HG03520 (cell line): ENCODE measurements around the gene XPNPEP1.

Experiments
- ATAC-seq: cut with Tn5 transposase; IDR thresholded peaks from one replicate; pipeline ENCODE4 v1.9.1; 2021; ENCODE audit warnings: mild to moderate bottlenecking, moderate library complexity; ENCODE audit not compliant: unreplicated experiment

XPNPEP1 gene

DNA sequence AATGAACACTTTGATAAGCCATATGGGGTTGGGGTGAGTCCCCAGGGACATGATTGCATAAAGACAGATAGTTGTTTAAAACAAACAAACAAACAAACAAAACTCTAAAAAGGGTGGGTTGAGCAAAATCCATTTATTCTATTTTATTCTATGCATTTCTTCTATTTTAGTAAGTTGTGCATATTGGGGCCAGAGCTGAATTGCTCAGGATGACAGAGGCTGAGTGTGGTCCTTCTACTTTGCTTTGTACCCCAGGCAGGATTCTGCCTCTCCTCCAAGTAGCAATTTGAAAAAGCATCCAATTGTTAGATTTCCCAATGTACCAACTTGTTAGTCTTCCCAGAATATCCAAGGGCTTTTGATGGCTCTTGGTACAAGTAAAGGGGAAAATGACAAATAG lies 29.2 kb upstream of the XPNPEP1 start:
- no peak for ATAC-seq

DNA sequence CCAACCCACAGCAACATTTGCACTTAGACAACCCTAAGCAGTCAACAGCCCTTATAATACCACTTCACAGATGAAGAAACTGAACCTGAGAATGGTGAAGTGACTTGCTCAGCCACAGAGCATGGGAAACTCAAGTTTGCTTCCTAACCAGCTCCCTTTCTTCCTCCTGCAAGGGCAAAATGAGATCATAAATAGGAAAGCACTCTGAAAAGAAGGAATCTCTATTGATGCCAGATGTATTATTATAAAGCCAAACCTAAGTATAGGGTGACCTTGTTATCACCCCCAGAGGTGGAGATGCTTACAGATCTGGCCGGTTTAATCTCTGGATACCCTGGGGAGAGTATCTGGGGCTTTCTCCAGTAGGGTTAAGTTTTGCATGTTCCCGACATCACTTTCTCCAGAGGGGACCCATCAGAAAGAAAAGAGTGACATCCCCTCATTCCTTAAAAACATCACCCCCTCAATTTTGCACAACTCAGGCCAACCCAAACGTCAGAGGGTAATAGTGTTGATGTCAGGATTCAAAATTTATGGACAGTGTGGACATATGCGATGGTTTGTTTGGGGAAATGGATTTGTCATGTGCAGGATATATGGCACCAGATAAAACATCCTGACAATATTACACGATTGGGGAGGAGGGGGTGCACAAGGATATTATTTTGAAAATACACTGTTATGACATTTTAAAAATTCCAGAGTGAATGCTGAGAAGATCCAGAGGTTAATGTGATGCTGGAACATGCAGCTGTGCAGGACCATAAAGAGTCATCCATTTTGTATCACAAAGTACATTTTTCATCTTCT lies 24.0 kb upstream of the XPNPEP1 start:
- no peak for ATAC-seq

DNA sequence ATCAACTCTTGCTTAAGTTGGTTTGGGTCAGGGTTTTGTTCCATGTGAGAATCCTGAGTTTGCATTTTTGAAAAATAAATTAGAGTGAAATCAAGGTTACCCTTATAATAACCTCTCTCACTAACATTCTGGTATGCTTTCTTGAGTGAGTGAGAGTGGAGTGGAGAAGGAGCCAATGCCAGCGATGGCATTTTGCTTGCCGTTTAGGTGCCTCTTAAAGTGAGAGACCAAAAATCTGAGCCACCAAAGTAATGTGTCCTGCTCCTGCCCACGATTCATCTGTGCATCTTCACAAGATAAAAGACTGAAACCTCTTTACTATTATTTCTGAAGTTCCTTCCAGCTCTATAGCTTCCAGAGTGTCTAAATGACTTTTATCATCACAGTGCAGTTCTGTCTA lies 23.4 kb upstream of the XPNPEP1 start:
- ATAC-seq = no peak

DNA sequence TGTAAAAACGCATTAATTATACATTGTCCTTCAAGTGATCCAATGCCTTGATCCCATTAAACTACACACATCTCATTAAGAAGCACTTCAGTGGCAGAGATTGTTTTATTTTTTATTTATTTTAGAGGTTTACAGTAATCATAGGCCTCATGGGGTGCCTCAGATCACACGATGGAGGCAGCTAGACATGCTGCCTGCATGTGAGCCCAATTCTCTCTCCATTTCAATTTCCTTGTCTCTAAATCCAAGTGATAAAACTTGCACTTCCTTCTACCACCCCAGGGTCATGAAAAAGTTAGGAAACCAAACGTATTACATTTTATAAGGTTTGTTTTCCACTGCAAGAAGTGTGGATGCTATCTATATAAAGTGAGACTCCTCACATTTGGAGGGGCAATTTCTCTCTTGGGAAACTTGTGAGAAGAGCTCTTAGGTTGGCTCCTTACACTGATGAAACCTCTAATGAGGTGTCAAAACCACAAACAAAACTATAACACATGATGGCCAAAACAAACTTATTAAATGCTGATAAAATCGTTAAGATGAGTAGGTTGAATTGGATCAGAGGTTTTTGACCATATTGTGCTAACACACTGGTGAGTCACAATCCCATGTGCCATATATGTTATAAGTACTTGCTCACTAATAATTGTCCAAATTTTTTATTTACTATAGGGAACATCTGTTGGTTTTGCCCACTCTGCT lies 22.3 kb upstream of the XPNPEP1 start:
- ATAC-seq = no peak

DNA sequence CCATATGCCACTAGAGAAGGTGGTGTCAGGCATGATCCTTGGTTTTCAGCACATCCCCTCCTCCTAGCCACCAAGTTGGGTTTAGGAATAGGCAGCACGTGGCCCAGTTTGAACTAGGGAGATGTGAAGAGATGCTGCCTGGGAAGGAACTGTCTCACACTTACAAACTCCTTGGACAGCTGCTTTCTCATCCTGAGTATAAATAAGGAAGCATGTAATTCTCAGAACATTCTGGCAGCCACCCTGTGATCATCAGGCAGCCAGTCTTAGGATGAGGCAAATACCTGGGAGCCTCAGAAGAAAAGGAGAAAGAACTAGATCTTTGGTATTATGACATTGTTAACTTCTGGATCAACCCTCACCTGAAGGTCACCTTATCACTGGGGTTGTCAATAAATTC lies 21.3 kb upstream of the XPNPEP1 start:
- no peak for ATAC-seq

DNA sequence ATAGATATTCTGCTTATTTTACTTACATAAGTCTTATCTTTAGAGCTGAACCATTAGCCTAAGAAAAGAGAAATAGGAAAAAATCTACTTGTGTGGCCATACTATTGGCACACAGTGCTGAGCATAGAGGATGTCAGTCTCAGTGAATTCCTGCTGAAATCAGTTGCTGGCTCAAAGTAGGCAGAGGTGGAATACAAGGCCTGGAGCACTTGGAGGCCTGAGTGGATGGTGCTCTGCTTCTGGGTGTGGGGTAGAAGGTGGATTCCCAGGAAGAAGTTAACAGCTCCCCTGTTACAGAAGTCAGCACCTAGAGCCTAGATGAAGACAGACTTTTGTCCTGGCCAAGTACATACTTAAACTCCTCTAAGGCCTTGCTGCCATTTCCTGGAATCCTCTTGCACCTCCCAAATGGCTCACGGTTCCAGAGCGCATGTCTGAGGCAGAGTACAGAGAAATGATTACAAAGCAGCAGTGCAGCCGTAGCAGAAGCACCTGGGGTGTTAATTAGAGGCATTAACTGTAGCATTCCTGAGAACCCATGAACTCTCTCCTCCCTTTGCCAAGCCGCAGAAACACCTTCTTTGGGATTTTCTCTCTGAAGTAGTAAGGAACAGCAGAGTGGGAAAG lies 18.0 kb upstream of the XPNPEP1 start:
- ATAC-seq = no peak

DNA sequence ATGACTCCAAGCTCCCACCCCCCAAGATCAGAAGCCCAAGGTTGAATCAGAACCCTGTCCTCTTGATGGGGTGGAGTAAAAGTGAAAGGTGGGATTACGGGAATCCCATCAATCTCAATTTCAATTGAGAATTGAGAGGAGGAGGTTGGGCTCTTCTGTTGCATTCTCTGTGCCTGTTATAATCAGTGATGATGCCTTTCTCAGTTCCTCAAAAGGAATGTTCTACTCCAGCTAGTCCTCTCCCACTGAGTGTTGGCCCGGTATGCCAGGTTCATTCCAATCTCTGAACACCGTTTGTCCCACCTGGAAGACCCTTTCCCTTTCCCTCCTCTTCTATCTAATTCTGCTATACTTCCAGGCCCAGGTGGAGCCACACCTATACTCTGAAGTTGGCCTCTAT lies 17.2 kb upstream of the XPNPEP1 start:
- no peak for ATAC-seq

DNA sequence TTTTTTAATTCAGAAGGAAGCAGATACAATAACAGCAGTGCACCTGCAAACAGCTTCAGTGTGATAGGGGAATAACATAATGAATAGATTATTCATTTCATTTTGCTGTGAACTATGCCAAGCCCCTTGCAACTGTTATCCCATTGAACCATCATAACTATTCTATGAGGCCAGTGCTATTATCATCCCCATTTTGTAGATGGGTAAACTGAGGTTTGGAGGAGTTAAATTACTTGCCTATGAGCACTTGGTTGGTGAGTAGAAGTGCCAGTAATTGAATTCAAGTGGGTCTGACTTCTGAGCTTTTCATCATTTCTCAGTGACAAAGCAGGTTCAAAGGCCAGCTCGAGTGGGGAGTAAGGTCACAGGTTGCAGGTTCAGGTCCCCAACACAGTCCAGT lies 16.8 kb upstream of the XPNPEP1 start:
- no peak for ATAC-seq

DNA sequence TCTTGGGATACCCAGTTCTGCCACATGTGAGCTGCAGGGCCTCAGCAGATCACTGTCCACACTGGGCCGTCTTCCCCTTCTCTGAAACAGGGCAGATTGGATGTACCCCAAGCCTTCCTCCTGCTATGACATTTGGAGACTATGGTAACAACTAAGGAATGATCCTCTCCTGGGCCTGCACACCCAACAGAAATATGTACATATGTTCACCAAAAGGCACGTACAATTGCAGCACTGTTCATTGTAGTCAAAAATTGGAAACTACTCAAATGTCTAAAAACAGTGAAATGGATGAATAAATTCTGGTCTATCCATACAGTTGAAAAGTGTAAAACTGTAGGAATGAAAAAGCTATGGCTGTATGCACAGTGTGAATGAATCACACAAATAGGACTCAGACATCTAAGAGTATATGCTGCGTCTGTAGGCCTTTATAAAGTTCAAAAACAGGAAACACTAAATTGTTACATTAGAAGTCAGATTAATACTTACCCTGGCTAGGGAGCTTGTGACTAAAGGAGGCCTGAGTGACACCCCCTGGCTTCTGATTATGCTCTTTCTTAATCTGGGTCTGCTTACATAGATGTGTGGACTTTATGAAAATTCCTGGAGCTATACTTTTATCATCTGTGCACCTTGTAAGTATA lies 16.1 kb upstream of the XPNPEP1 start:
- ATAC-seq = no peak

DNA sequence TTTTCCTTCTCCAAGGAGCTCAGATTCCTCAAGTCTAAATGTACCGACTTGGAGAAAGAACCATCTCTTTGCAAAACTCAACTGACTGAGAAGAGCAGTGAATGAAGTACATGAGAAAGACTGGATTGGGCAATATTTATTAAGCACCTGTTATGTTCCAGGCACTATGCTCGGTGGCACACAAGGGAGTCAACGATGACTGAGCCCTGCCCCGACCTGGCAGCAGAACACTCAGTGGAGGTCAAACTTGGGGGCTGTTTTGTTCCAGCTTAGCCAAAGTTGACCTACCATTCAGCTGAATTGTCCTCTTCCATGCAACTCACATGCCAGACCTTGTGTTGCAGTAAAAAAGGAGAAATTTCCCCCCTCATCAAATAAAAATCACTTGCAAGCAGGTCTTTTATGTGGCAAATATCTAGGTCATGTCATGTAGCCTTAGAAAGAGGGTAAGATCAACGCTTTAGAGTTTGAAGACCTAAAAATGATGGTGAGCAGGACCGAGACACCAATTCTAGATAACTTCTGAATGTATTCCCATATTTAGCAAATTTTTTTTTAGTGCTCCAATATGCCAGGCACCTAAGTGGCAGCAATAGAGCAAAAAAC lies 14.3 kb upstream of the XPNPEP1 start:
- ATAC-seq = no peak

DNA sequence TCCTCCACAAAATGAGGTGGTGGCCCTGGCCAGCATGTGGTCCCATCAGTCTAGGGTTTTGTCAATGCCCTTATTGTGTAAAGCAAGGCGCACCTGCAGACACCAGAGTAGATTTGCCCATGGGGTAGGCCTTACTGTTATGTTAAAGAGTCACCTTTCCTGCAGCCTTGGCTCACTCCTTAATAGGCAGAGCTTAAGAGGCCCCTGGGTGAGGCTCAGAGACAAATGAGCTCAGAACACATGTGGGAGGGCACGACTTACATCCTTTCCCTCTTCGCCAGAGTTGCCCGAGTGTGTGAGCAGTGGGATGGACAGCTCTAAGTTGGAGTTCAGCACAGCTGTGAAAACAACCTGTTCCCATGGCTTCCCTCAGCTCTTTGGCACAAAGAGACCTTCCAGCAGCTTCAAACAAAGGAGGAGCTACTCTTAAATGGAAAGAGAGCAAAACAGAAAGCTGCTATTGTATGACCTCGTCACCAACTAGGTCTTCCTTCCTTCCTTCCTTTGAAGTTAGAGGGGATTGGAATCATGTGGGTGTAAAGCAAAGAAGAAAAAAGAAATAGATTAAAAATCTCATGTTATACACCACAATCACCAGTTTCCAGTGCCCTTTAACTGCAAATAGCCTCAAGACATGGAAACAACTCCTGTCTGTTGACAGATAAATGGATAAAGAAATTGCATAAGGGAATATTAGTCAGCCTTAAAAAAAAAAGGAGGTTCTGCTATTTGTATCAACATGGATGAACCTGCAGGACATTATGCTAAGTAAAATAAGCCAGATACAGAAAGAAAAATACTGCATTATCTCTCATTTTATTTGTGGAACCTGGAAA lies 11.9 kb upstream of the XPNPEP1 start:
- ATAC-seq = no peak

DNA sequence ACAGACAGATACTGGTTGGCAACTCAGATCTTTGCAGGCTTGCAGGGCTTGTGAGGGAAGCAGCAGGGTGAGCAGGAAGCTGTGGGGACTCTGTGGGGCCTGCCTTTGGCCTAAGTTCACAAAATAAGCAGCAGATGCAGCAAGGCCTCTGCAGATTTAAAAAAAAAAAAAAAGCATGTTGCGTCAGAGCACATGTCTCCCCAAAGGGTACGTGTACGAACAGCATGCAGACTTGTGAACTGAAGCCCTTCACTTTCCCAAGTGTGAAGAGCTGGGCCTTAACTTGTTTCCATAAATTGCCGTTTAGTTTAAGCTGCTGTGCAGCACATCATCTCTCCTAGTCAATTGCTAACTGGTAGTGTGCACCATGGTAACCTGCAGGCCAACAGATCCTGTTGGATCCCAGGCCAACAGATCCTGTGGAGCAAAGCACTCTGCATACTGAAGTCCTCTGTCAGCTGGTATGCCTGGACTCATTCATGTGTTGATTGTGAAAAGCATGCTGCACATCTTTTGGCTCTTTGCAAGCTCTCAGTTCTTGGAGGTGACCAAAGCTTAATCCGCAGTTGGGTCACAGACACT lies 10.8 kb upstream of the XPNPEP1 start:
- no peak for ATAC-seq

DNA sequence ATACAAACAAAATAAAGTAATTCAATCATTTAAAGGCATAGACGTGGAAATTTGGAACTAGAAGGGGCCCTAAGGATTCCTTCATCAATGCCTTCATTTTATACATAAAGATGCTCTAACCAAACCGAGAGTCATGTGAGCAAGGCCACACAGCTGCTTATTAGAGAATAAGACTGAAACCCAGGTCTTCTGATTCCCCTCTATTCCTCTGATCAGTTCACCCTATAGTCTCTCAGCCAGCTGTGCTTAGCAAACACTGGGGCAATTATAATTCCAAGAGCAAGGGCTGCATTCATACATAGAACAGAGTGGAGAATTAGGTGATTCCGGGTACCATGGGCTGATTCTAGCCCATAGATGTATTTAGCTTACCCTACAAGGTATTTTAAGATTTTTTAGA lies 9.7 kb upstream of the XPNPEP1 start:
- ATAC-seq = no peak

DNA sequence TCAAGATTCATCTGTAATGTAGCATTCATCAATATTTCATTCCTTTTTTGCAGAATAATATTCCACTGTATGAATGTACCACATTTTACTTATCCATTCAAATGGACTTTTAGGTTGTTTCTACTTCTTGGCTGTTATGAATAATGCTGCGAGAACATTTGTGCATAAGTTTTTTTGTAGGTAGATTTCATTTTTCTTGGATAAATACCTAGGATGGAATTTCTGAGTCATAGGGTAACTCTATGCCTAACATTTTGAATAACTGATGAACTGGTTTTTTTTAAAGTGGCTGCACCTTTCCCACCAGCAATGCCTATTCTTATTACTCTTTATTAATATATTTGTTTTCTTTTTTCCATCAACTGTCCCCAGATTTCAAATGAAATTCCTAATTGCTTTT lies 9.1 kb upstream of the XPNPEP1 start:
- no peak for ATAC-seq

DNA sequence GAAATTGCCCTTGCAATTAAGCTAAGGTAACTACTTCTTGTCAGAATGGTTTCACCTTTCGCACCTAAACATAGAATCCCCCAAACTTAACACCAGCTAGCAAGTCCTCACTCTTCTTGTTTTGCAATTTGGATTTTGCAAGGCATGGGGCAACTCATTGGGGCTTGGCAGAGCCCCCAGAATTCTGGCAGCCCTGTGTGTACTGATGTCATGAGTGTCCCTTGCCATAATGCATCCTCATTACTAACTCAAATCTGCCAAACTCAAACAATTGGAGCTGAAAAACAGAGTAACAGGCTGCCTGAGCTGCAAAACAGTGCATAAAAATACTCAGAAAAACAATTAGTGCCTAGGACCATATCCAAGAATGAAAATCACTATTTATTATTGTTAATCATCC lies 7.9 kb upstream of the XPNPEP1 start:
- ATAC-seq = no peak

DNA sequence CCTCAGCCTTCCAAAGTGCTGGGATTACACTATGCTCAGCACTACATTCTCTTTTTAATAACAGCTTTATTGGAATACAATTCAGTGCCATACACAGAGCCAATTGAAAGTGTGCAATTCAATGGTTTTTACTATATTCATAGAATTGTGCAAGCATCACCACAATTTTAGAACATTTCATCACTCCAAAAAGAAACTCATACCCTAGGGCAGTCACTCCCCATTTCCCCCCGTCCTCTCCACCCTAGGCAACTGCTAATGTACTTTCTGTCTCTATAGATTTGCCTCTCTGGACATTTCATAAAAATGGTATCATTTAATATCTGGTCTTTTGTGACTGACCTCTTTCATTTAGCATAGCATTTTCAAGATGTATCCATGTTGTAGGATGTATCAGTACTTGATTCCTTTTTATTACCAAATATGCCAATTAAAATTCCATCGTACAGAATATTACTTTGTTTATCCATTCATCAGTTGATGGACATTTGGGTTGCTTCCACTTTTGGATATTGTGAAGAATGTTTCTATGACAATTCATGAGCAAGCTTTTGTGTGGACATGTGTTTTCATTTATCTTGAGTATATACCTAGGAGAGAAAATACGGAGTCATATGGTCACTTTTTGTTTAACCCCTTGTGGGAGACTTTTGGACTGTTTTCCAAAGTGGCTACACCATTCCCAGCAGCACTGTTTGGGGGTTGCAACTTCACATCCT lies 6.3 kb upstream of the XPNPEP1 start:
- ATAC-seq = no peak

DNA sequence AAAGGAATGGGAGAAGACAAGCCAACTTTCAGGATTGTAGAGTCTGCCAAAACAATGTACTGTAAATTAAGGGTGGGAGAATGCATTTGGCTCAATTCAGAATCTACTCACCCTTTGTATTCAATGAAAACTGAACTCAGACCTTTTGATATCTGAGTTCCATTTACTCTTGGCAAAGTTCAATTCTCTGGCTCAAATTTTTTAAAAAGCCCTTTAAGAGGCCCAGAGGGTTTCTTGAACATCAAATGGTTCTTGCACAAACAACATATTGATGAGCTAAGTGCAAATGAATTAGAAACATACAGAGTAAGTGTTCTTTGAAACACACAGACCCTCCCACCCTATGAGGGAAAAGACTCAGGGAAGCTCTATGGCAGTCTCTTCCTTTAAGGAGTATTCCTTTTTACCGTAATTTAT lies 5.2 kb upstream of the XPNPEP1 start:
- no peak for ATAC-seq

DNA sequence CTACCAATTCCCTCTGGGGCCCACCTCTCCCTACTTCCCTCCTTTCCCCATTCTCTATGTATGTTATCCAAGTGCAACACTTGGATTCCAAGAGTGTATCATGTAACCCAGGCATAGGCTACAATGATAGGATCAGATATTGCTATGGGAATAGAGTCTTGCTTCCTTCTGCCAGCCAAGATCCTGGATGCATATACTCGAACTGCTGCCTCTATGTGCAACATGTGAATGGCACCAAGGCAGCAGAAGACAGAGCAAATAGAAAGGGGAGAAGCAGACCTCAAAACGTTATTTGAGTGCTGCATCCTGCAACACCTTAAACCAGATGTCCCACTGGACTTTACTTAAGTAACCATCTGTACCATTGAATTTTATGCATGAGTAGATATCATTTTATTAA lies 3.5 kb upstream of the XPNPEP1 start:
- no peak for ATAC-seq

DNA sequence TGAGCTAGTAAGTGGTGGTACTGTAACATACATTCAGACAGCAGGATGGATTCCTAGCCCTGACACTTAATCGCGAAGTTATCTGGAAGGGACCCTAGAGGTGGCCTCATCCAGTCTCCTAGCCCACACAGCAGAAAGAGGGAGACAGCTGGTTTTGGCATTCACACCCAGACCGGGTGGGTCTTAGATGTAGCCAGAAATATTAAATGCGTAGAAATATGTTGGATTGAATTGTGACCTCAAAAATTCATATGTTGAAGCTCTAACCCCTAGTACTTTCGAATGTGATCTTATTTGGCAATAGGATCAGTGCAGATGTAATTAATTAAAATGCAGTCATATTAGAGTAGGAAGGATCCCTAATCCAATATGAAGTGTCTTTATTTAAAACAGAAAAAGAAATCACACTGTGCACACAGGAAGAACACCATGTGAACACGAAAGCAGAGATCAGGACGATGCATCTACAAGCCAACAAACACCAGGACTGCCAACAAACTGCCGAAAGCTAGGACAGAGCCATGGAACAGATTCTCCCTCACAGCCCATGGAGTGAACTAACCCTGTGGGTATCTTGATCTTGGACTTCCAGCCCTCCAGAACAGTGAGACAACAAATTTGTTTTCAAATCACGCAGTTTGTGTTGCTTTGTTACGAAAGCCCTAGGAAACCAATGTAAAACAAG lies 2.9 kb upstream of the XPNPEP1 start:
- no peak for ATAC-seq
